KG1 (cell line): ENCODE data around the gene ZMYND8.
"Not testable (repeated sequence)": the region's sequence is repeated elsewhere in the genome, so short reads cannot be mapped to it uniquely, and the experiment has no call there.

Source experiments
- DNase-seq: peaks from one replicate; lab custom pipeline; 2025; lab: John Stamatoyannopoulos, UW

ZMYND8 gene

GRCh38 chr20:47285189-47285588 lies 71.3 kb downstream of the ZMYND8 start:
- no peak for DNase-seq

DNA sequence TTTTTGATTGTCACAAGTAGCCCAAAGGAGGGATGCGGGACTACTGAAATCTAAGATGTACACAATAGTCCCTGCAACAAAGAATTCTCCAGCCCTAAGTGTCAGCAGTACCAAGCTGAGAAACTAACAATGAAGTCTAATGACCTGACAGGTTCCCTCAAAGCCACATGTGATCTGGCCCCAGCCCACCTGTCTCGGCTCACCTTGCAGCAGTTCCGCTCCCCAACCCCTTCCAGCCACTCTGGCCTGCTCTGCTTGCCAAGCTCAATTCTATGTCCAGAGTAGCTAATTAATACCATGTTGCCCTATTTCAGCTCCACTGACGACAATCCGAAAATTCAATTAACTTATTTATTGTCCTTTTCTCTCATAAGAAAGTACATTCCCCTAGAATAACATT lies 72.1 kb downstream of the ZMYND8 start:
- DNase-seq = no peak

- DNase-seq = no peak
Observed at GRCh38 chr20:47283411-47283810, 73.1 kb downstream of the ZMYND8 start.

- DNase-seq = no peak
Observed at GRCh38 chr20:47282864-47283263, 73.6 kb downstream of the ZMYND8 start.

- DNase-seq = no peak
Observed at GRCh38 chr20:47281376-47281775, 75.1 kb downstream of the ZMYND8 start.

- DNase-seq = no peak
Observed at GRCh38 chr20:47280668-47281067, 75.8 kb downstream of the ZMYND8 start.

- no peak for DNase-seq
Observed at GRCh38 chr20:47280228-47280627, 76.3 kb downstream of the ZMYND8 start.

DNA sequence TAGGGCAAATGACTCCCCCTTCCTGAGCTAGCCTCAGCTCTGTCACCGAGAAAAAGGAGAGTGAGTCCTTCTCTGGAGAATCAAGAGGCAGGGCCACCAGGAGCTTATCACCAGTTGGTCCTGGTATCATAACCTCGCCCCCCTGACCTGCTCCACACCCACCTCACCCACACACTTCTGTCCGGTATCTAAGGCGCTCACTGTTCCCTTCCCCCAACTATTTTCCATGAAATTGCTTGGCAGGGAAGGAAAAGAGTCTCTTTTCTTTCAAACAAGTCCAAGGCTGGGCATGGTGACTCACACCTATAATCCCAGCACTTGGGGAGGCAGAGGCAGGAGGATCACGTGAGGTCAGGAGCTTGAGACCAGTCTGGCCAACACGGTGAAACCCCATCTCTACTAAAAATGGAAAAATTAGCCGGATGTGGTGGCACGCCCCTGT lies 77.6 kb downstream of the ZMYND8 start:
- DNase-seq = no peak

- not testable (repeated sequence) for DNase-seq
Observed at GRCh38 chr20:47277535-47277872, 79.0 kb downstream of the ZMYND8 start.

DNA sequence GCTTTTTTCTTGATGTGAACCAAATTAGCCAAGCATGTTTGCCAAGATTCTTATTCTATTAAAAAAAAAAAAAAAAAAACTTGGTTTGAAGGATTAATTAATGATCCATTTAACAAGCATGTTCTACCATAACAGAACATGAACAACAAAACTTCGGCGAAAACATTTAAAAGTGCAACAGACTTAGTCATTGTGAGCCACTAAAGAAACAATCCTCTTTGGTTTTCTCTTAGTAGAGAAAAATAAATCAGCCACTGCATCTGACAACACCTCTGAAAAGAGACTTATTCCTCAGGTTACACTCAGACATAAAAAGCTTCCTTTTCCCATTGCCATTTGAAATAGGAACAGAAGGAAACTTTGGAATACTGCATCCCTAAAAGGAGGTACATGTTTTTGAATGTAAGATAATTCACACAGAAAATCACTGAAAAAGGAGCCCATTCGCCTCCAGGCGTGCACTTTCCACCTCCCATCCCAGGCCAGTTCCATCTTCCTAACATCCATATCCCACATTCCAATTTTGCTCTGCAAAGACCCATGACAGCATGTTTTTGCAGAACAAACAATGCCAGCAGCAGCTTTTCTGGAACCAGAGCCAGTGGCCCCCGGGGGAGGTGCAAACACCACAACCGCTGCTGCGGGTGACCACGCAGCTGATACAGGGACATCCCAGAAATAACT lies 79.5 kb downstream of the ZMYND8 start:
- DNase-seq = no peak

GRCh38 chr20:47276251-47276650 lies 80.2 kb downstream of the ZMYND8 start:
- DNase-seq = no peak

GRCh38 chr20:47275548-47275947 lies 81.0 kb downstream of the ZMYND8 start:
- DNase-seq = no peak

DNA sequence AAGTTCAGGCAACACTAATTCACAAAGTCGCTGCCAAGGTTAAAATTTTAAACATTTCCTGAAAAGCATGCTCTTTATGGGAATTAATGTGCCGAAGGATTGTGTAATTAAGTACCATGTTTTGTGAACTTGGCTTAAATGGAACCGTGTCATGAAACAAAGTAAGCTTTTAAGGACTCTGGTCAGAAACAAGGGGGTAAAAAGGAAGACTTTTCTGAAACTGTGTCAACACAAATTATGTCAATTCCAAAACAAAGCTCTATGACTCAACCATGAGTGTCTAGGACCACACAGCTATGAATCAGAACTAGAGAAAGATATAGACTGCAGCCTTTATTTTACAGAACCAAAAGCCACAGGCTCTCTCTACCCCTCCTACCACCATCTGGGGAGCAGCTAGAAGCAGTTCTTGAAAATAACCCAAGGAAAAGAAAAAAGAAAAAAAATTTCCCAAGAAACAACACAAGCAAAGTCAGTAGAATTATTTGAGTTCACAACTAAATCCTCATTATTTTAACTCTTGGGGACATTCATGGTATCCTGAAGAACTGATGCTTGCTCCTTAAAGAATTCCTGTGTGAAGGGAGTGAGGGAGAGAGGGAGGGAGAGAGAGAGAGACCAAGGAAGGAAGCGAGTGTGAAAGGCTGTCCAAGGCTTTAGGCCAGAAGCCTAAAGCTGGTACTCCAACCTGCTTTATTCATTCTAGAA lies 81.9 kb downstream of the ZMYND8 start:
- no peak for DNase-seq

GRCh38 chr20:47273591-47274235 lies 82.8 kb downstream of the ZMYND8 start:
- DNase-seq = no peak

GRCh38 chr20:47272893-47273590 lies 83.5 kb downstream of the ZMYND8 start:
- DNase-seq = peak; percentile 5

GRCh38 chr20:47271046-47271615 lies 85.4 kb downstream of the ZMYND8 start:
- no peak for DNase-seq

DNA sequence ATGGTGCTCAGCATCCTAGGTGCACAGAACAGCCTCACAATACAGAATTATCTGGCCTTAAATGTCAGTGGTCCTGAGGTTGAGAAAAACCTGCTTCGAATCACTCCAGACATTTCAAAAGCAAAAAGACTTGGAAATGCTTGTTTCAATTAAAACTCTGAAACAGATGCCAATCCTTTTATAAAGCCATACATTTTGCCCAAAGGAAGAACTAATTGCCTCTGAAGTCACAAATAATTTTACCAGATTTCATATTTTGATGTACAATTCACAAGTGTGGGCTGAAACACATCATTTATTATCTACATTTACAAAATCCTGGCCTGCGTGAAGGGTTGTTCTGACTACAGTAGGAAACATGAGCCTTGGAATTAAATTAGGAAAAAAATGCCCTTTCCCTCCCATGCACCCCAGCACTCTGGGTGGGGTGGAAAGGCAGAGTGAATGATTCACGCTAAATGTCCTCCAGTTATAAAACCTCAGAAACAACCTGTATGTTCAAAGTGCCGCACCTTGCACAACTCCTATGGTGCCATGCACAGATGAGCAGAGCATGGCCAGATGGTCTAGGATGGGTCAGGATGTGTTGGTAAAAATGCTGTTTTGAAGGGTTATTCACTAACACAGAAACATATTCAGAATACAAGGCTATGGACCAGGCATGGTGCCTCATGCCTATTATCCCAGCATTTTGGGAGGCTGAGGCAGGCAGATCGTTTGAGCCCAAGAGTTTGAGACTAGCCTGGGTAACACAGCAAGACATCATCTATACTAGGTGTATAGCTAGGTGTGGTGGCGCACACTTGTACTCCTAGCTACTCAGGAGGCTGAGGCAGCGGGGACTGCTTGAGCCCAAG lies 87.0 kb downstream of the ZMYND8 start:
- DNase-seq = no peak

GRCh38 chr20:47267621-47268020 lies 88.9 kb downstream of the ZMYND8 start:
- DNase-seq = no peak

DNA sequence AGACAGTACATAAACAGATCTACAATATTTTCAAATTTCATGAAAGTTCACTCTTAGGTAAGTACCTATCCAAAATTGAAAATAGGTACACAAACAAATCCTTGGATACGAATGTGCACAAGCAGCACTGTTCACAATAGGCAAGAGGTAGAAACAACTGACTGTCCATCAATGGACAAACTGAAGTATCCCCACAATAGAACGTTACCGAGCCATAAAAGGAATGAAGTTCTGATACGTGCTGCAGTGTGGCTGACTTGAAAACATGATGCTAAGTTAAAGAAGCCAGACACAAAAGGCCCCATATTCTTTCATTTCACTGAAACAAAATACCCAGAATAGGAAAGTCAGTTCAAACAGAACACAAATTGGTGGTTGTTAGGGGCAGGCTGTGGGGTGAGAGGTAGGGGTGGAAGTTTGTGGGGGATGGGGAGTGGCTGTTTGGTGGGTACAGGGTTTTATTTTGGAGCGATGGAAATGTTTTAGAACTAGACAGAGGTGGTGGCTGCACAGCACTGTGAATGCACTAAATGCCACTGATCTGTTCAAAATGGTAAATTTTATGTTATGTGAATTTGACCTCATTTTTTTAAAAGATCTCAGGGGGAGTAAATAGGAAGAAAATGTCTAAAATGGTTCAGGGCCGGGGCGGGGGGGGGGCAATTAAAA lies 89.5 kb downstream of the ZMYND8 start:
- no peak for DNase-seq

- no peak for DNase-seq
Observed at GRCh38 chr20:47265984-47266383, 90.5 kb downstream of the ZMYND8 start.

DNA sequence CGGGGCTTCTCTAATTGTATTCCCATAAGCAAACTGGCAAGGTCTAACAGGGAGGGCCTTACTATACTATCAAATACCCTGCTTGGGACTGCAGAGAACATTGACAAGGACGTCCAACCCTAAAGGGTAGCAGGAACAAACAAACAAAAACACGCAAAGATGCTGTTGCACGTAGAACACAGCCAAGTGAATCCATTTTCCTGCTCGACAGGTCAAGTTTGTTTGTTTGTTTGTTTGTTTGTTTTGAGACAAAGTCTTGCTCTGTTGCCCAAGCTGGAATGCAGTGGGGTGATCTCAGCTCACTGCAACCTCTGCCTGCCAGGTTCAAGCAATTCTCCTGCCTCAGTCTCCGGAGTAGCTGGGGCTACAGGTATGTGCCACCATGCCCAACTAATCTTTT lies 91.3 kb downstream of the ZMYND8 start:
- DNase-seq = no peak
